HCT116 (cell line): ENCODE results near the gene STUM. TPM values are rescaled to one million over a fixed set of nuclear protein-coding genes. Genes with fewer than 3 reads are reported as not detected.

Source experiments
- ATAC-seq: fragments of 200-7000 bp; cut with Tn5 transposase; 2 replicates; pipeline ENCODE4 v1.9.1; 2020; ENCODE audit warnings: mild to moderate bottlenecking, moderate library complexity
- BruUV-seq: library from RNA; stranded (reverse); fragments of 400-500 nt; replicated peaks from 2 replicates; lab custom pipeline; 2021; lab: Mats Ljungman, UMichigan
- CTCF ChIA-PET: fragments of 300-600 bp; sonication (Branson Sonifier 250); formaldehyde crosslinking; loops from one replicate; lab custom pipeline; 2021; ENCODE audit warnings: antibody characterized with exemption; lab: Charles Lee
- POLR2A ChIA-PET: fragments of 300-600, 350-600 bp; sonication (Branson Sonifier 250); formaldehyde crosslinking; loops from one replicate; lab custom pipeline; 2021; ENCODE audit warnings: antibody characterized with exemption; lab: Charles Lee
- RAD21 ChIA-PET, 2 experiments: fragments of 300-600 bp; sonication (Branson Sonifier 250); formaldehyde crosslinking; loops; one replicate each; lab custom pipeline; 2023; ENCODE audit warnings: low total read pairs in 2 of 2; ENCODE audit not compliant: uncharacterized antibody in 2 of 2, unreplicated experiment in 2 of 2, low non-redundant PET in 1 of 2; lab: Charles Lee
- DNase-seq: peaks from one replicate; pipeline ENCODE4 v3.0.0-alpha.2; 2010; ENCODE audit warnings: low read depth, low spot score
- H2AFZ ChIP-seq: fragments of 200-600 bp; shearing (Covaris generic), sonication (generic); 2 replicates; pipeline ENCODE4 v1.6.1; 2017; ENCODE audit warnings: low read depth, mixed run types, mixed read lengths, antibody characterized with exemption, low read length; ENCODE audit not compliant: poor library complexity, severe bottlenecking
- H3K27ac ChIP-seq: 2 replicates; pipeline ENCODE4 v1.5.1; 2012; ENCODE audit warnings: low read depth, low read length
- H3K27me3 ChIP-seq: fragments of 200-600 bp; sonication (generic); 2 replicates; pipeline ENCODE4 v1.6.1; 2016; ENCODE audit warnings: mixed run types, low read length, mixed read lengths; ENCODE audit not compliant: insufficient read depth
- H3K36me3 ChIP-seq, 2 experiments: fragments of 200-500 bp in 1 of 2; fragments of 200-600 bp in 1 of 2; sonication (Bioruptor generic) in 1 of 2; sonication (generic) in 1 of 2; 2 replicates each; pipeline versions ENCODE4 v1.5.1 to v1.6.1; 2014 to 2016; ENCODE audit warnings: low read length in 2 of 2, inconsistent platforms in 1 of 2, mixed read lengths in 1 of 2, mixed run types in 1 of 2; ENCODE audit not compliant: insufficient read depth in 2 of 2, control insufficient read depth in 1 of 2
- H3K4me1 ChIP-seq, 2 experiments: fragments of 200-600 bp in 1 of 2; sonication (generic) in 1 of 2; 2 replicates each; pipeline versions ENCODE4 v1.5.1 to v1.6.1; 2012 to 2017; ENCODE audit warnings: low read length in 2 of 2, inconsistent platforms in 1 of 2, mild to moderate bottlenecking in 1 of 2, mixed read lengths in 1 of 2, mixed run types in 1 of 2, moderate library complexity in 1 of 2; ENCODE audit not compliant: insufficient read depth in 2 of 2, control insufficient read depth in 1 of 2
- H3K4me2 ChIP-seq: fragments of 200-600 bp; sonication (generic); 2 replicates; pipeline ENCODE4 v1.6.1; 2017; ENCODE audit warnings: mixed run types, low read length, mixed read lengths
- H3K4me3 ChIP-seq, 2 experiments: fragments of 200-600 bp in 1 of 2; sonication (generic) in 1 of 2; replicated peaks in 1 of 2; 2 replicates each; pipeline ENCODE4 v1.5.1; 2011 to 2016; ENCODE audit warnings: low read length in 2 of 2, control low read depth in 1 of 2, low read depth in 1 of 2, mild to moderate bottlenecking in 1 of 2, mixed read lengths in 1 of 2, mixed run types in 1 of 2
- H3K79me2 ChIP-seq: fragments of 200-600 bp; sonication (generic); 2 replicates; pipeline ENCODE4 v1.6.1; 2017; ENCODE audit warnings: mild to moderate bottlenecking, mixed run types, low read length, moderate library complexity, mixed read lengths; ENCODE audit not compliant: insufficient read depth
- H3K9ac ChIP-seq: fragments of 200-600 bp; sonication (generic); 2 replicates; pipeline ENCODE4 v1.6.1; 2016; ENCODE audit warnings: low read length, mixed read lengths
- H3K9me2 ChIP-seq: fragments of 200-600 bp; sonication (generic), shearing (Covaris generic); 2 replicates; pipeline ENCODE4 v1.6.1; 2017; ENCODE audit warnings: mixed run types, mild to moderate bottlenecking, moderate library complexity; ENCODE audit not compliant: insufficient read depth
- H3K9me3 ChIP-seq, 2 experiments: fragments of 200-500 bp in 1 of 2; fragments of 200-600 bp in 1 of 2; sonication (Bioruptor generic) in 1 of 2; sonication (generic) in 1 of 2; 2 replicates each; pipeline ENCODE4 v1.6.1; 2014 to 2017; ENCODE audit warnings: low read length in 2 of 2, mixed read lengths in 2 of 2, inconsistent platforms in 1 of 2, low read depth in 1 of 2, mild to moderate bottlenecking in 1 of 2, mixed run types in 1 of 2, moderate library complexity in 1 of 2; ENCODE audit not compliant: control insufficient read depth in 1 of 2, insufficient read depth in 1 of 2
- H4K20me1 ChIP-seq: fragments of 200-600 bp; sonication (generic), shearing (Covaris generic); 2 replicates; pipeline ENCODE4 v1.6.1; 2017; ENCODE audit warnings: mixed run types, mild to moderate bottlenecking, moderate library complexity; ENCODE audit not compliant: insufficient read depth
- ATF3 ChIP-seq: IDR thresholded peaks from 2 replicates; pipeline ENCODE4 v1.6.1; 2012
- CEBPB ChIP-seq: IDR thresholded peaks from 2 replicates; pipeline ENCODE4 v1.6.1; 2012; ENCODE audit warnings: low read depth
- CTCF ChIP-seq, 3 experiments: fragments of 200-600 bp in 1 of 3; sonication (generic) in 1 of 3; IDR thresholded peaks in 2 of 3; conservative IDR thresholded peaks in 1 of 3; 2 replicates each; pipeline ENCODE4 v1.5.1; 2012 to 2017; ENCODE audit warnings: low read depth in 2 of 3, low read length in 2 of 3, antibody characterized with exemption in 1 of 3, borderline replicate concordance in 1 of 3, control low read depth in 1 of 3, mild to moderate bottlenecking in 1 of 3, mixed read lengths in 1 of 3, mixed run types in 1 of 3, moderate library complexity in 1 of 3; ENCODE audit not compliant: insufficient read depth in 1 of 3
- EGR1 ChIP-seq: IDR thresholded peaks from 2 replicates; pipeline ENCODE4 v1.6.1; 2012; ENCODE audit warnings: low read depth
- ELF1 ChIP-seq: IDR thresholded peaks from 2 replicates; pipeline ENCODE4 v1.6.1; 2012; ENCODE audit warnings: low read depth, borderline replicate concordance
- EZH2 ChIP-seq: fragments of 200-600 bp; sonication (generic); IDR thresholded peaks from 2 replicates; pipeline ENCODE4 v1.6.1; 2017; ENCODE audit warnings: antibody characterized with exemption, mixed run types
- FOSL1 ChIP-seq: IDR thresholded peaks from 2 replicates; pipeline ENCODE4 v1.6.1; 2012; ENCODE audit warnings: low read depth
- JUND ChIP-seq: IDR thresholded peaks from 2 replicates; pipeline ENCODE4 v1.6.1; 2012
- MAX ChIP-seq: IDR thresholded peaks from 2 replicates; pipeline ENCODE4 v1.6.1; 2012
- POLR2A ChIP-seq: IDR thresholded peaks from 2 replicates; pipeline ENCODE4 v1.7.0; 2011; ENCODE audit warnings: borderline replicate concordance; ENCODE audit not compliant: insufficient read depth, insufficient read length; ENCODE audit errors: extremely low read depth
- POLR2AphosphoS5 ChIP-seq: IDR thresholded peaks from 2 replicates; pipeline ENCODE4 v1.6.1; 2011; ENCODE audit warnings: mild to moderate bottlenecking, low read depth, low read length, moderate library complexity
- RAD21 ChIP-seq: IDR thresholded peaks from 2 replicates; pipeline ENCODE4 v1.6.1; 2012; ENCODE audit warnings: low read depth, mild to moderate bottlenecking
- SIN3A ChIP-seq: IDR thresholded peaks from 2 replicates; pipeline ENCODE4 v1.6.1; 2012; ENCODE audit warnings: low read depth
- SP1 ChIP-seq: IDR thresholded peaks from 2 replicates; pipeline ENCODE4 v1.6.1; 2012; ENCODE audit warnings: low read depth
- SRF ChIP-seq: IDR thresholded peaks from 2 replicates; pipeline ENCODE4 v1.6.1; 2012; ENCODE audit warnings: low read depth
- TCF7L2 ChIP-seq: IDR thresholded peaks from 2 replicates; pipeline ENCODE4 v1.7.0; 2011; ENCODE audit warnings: borderline replicate concordance, inconsistent platforms; ENCODE audit not compliant: insufficient read depth, insufficient read length; ENCODE audit errors: extremely low read depth
- YY1 ChIP-seq: IDR thresholded peaks from 2 replicates; pipeline ENCODE4 v1.6.1; 2011; ENCODE audit warnings: low read length, low read depth, moderate library complexity, mild to moderate bottlenecking; ENCODE audit not compliant: insufficient replicate concordance; ENCODE audit errors: extremely low read depth
- ZBTB33 ChIP-seq: IDR thresholded peaks from 2 replicates; pipeline ENCODE4 v1.6.1; 2011; ENCODE audit warnings: mild to moderate bottlenecking, low read length, moderate library complexity; ENCODE audit not compliant: insufficient replicate concordance; ENCODE audit errors: extremely low read depth
- ZFX ChIP-seq: fragments of 450-650 bp; IDR thresholded peaks from 2 replicates; pipeline ENCODE4 v1.6.1; 2017
- intact Hi-C: fragments of 100-400 bp; cut with micrococcal nuclease; formaldehyde crosslinking; loops from 2 replicates; pipeline ENCODE4 v1.10.0; 2022
- total RNA-seq: library from RNA; stranded (reverse); gene quantifications from one replicate; pipeline ENCODE4 v1.2.1, GENCODE V29; 2021; ENCODE audit not compliant: unreplicated experiment

STUM gene
- total RNA-seq, 1 experiment from 2014 or later = not detected

GRCh38 chr1:226568975-226569741, 20.6 kb downstream of the STUM start:
- H4K20me1 ChIP-seq = no peaks in the 10 kb centered on the region
- POLR2A ChIA-PET = interaction anchor here (0.6 kb wide), 1 partner anchor 1596 kb away, joined by 6 read pairs; the partner anchor contains the start of gene IBA57
- no peak overlapping the region for H3K27ac ChIP-seq
- DNase-seq (no peak), ATAC-seq (no peak)
- BruUV-seq = no TSS peak
- H3K9me2 ChIP-seq = no peaks in the 10 kb centered on the region
- no peak overlapping the region for H2AFZ ChIP-seq
- no peaks in the 10 kb centered on the region for H3K79me2 ChIP-seq
- H3K4me1 ChIP-seq = no peaks in the 10 kb centered on the region
- no peak overlapping the region for H3K9ac ChIP-seq
- H3K36me3 ChIP-seq = no peaks in the 10 kb centered on the region
- intact Hi-C loops = no loop called here
- CTCF ChIA-PET = interaction anchor here (1.1 to 1.5 kb wide), 4 partner anchors 20 to 144 kb away, joined by 3 to 12 read pairs (median 6); partner anchors contain the start of gene STUM
- H3K4me3 ChIP-seq = no peak overlapping the region
- H3K4me2 ChIP-seq = no peak overlapping the region
- RAD21 ChIA-PET = no interaction called here
- H3K27me3 ChIP-seq = no peaks in the 10 kb centered on the region
- H3K9me3 ChIP-seq = no peaks in the 10 kb centered on the region
- TF ChIP-seq SIN3A = no peak
- TF ChIP-seq SRF = no peak
- no peak for TF ChIP-seq ELF1
- no peak for TF ChIP-seq ATF3
- no peak for TF ChIP-seq EZH2
- TF ChIP-seq FOSL1 = no peak
- no peak for TF ChIP-seq MAX
- no peak for TF ChIP-seq EGR1
- TF ChIP-seq RAD21 = no peak
- no peak for TF ChIP-seq SP1
- no peak for TF ChIP-seq CTCF (IDR thresholded peaks at IDR 0.05 in 2 of 3, conservative IDR thresholded peaks at IDR 0.05 in 1 of 3; ENCODE audit: borderline replicate concordance in 1 of 3, insufficient read depth in 1 of 3, low read depth in 2 of 3, low read length in 2 of 3)
- TF ChIP-seq ZFX = no peak
- TF ChIP-seq ZBTB33 = no peak
- TF ChIP-seq TCF7L2 = no peak
- TF ChIP-seq POLR2A = no peak
- TF ChIP-seq CEBPB = no peak
- no peak for TF ChIP-seq POLR2AphosphoS5
- TF ChIP-seq JUND = no peak
- no peak for TF ChIP-seq YY1
